ENCODE results near the gene KRTAP4-16. TPM values are rescaled to one million over a fixed set of nuclear protein-coding genes. Genes with fewer than 3 reads are reported as not detected.
"Not testable (repeated sequence)": the region's sequence is repeated elsewhere in the genome, so short reads cannot be mapped to it uniquely, and the experiment has no call there.

KRTAP4-16 gene
- total RNA-seq, 4 donors from 2014 or later, result not detected

DNA sequence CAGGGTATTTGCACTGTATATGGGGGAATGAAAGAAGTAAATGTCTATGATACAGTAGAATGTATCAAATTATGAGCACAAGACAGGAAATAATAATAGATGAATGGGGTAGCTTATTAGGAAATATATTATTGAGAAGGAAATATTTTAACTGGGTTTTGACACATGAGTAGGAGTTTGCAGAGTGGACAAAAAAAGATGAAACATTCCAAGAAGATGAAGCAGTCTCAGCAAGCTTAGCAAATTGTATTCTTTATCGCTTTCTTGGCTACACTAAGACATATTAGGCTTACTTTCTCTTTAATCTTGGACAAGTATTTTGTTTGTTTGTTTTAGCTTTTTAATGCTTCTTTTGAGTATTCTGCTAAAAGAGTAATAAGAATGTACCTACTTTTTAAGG is 1.9 kb upstream of the KRTAP4-16 start:
- H3K4me3 ChIP-seq, result no peak overlapping the region
- H3K27me3 ChIP-seq, result no peaks in the 10 kb centered on the region
- no peaks in the 10 kb centered on the region for H3K9me3 ChIP-seq
- no peak overlapping the region for H3K27ac ChIP-seq
- no peak for DNase-seq
- H3K36me3 ChIP-seq, result no peaks in the 10 kb centered on the region
- TF ChIP-seq, protein P1, sequence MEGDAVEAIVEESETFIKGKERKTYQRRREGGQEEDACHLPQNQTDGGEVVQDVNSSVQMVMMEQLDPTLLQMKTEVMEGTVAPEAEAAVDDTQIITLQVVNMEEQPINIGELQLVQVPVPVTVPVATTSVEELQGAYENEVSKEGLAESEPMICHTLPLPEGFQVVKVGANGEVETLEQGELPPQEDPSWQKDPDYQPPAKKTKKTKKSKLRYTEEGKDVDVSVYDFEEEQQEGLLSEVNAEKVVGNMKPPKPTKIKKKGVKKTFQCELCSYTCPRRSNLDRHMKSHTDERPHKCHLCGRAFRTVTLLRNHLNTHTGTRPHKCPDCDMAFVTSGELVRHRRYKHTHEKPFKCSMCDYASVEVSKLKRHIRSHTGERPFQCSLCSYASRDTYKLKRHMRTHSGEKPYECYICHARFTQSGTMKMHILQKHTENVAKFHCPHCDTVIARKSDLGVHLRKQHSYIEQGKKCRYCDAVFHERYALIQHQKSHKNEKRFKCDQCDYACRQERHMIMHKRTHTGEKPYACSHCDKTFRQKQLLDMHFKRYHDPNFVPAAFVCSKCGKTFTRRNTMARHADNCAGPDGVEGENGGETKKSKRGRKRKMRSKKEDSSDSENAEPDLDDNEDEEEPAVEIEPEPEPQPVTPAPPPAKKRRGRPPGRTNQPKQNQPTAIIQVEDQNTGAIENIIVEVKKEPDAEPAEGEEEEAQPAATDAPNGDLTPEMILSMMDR (IDR thresholded peaks at IDR 0.05), result no peak
- TF ChIP-seq POLR2A (IDR thresholded peaks at IDR 0.05), result no peak
- no peaks in the 10 kb centered on the region for H3K4me1 ChIP-seq

DNA sequence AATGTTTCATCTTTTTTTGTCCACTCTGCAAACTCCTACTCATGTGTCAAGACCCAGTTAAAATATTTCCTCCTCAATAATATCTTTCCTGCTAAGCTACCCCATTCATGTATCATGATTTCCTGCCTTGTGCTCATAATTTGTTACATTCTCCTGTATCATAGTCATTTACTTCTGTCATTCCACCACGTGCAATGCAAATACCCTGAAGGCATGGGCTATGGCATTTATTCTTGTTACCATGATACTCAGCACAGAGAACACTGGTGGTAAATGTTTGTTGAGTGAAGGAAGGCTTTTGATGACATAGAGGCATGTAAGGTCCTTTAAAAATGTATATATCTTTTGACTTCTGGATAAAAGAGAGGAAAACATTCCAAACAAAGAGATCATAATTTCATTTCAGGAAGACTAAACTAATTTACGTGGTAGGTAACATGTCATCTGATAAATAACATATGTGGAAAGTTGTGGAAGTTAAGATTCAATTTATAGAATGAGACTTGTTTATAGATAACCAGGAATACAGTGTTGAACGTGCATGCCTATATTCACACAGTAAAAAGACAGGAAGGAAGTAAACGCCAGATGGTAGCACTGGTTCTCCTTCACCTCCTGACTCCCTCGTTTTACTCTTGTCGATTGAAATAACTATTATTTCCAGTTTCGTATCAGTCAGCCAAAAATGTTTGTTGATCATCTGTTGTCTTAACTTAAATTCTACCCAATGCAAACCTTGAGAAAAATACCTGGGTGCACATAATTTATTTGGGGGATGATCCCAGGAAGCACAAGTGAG is 2.1 kb downstream of the KRTAP4-16 start:
- DNase-seq, H3K4me1 ChIP-seq, H3K27ac ChIP-seq, H3K36me3 ChIP-seq, H3K9me3 ChIP-seq, H3K27me3 ChIP-seq, H3K4me3 ChIP-seq: not testable (repeated sequence)

DNA sequence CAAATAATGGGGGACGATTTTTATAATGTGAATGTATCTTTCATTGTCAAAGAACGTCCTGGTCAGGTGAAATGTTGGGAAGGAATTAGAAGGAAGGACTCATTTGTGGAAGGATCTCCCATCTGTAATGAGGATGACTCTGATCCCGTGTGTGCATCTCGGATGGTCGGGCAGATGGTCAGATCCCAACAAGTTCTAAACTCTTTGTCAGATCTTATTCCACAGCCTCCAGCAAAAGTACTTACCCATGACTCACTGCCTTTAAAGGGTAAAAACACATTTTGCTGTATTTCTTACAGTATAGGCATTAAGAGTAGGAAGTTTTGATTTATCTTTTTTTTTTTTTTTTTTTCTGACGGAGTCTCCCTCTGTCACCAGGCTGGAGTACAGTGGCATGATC is 3.5 kb downstream of the KRTAP4-16 start:
- DNase-seq, result no peak
- TF ChIP-seq, protein P1 (IDR thresholded peaks at IDR 0.05), result no peak
- TF ChIP-seq POLR2A (IDR thresholded peaks at IDR 0.05), result no peak
- Histone ChIP-seq H3K9me3 (no peaks in the 10 kb centered on the region), H3K27me3 (no peaks in the 10 kb centered on the region), H3K27ac (no peak overlapping the region), H3K36me3 (no peaks in the 10 kb centered on the region), H3K4me3 (no peak overlapping the region), H3K4me1 (no peaks in the 10 kb centered on the region)

DNA sequence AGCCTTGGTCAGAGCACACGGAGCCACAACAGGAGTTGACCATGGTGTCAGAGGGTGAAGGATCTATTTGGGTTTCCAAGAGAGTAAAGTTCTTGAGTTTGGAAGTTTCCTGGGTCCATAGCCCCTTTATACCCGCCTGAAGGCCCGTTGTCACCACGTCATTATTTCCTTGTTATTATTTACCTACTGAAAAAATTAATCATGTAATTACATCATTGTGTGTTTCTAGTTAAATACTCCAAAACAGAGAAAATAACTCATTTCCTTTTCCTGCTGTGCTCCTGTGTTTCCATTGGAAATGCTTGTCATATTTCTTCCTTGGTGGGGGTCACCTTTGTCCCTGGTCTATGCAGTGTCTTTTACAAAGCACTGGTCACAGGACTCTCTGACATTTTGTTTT is 4.0 kb downstream of the KRTAP4-16 start, which contains the start of gene KRTAP4-8:
Gene KRTAP4-8 (minus strand): TSS at position 101 of the 400 bp plus-strand sequence. CDS start 58 bp downstream, at position 43.
- no peaks in the 10 kb centered on the region for H3K9me3 ChIP-seq
- no peaks in the 10 kb centered on the region for H3K4me1 ChIP-seq
- no peak for DNase-seq
- H3K27me3 ChIP-seq, result no peaks in the 10 kb centered on the region
- no peaks in the 10 kb centered on the region for H3K36me3 ChIP-seq
- H3K4me3 ChIP-seq, result no peak within 1 kb of the TSS
- H3K27ac ChIP-seq, result no peak within 1 kb of the TSS
- TF ChIP-seq, protein P1 (IDR thresholded peaks at IDR 0.05), result no peak
- no peak for TF ChIP-seq POLR2A (IDR thresholded peaks at IDR 0.05)

DNA sequence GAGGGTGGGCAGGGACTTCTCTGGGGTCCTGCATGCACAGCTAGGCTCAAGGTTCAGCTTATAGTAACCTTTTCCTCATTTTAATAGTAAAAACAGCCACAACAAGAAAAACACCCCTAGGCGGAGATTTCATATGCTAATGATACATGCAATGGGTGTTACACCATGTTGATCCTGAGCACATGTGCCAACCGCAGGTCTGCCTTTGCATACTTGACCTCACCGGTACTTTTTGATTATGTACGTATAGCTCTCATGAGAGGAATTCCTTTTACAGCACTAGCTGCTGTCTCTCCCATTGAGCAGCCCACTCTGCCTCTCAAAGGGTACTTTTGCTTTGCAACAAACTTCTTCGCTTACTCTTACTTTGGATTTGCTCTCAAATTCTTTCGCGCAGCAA is 6.0 kb downstream of the KRTAP4-16 start:
- Histone ChIP-seq H3K4me1 (no peaks in the 10 kb centered on the region), H3K27me3 (no peaks in the 10 kb centered on the region), H3K4me3 (no peak overlapping the region), H3K9me3 (no peaks in the 10 kb centered on the region), H3K27ac (no peak overlapping the region), H3K36me3 (no peaks in the 10 kb centered on the region)
- no peak for DNase-seq
- TF ChIP-seq, protein P1 (IDR thresholded peaks at IDR 0.05), result no peak
- no peak for TF ChIP-seq POLR2A (IDR thresholded peaks at IDR 0.05)

DNA sequence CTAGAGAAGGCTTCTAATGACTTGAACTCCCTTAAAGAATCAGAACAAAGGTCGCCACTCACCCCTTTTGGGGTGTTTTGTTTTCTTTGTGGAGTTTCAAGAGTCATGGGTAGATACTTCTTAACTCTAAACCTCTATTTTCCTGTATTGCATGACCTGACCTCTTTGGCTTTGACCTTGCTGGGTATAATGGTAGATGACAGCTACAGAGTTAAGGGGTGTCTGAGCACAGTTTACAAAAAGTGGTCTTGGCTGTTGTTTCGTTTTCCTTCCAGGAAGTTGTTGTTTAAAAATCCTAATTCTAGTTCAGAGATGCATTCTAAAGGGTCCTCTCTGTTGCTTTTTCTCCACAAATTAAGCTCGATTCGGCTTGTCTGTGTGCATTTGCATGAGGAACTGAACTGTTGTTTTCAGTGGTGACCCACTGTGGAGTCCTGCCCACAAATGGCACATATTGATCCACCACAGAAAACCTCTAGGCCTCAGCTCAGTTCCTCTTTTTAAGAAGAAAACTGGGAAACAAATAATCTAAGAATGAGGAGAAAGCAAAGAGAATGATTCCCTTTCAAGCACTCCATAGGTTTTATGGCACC is 13.2 kb downstream of the KRTAP4-16 start:
- H3K27ac ChIP-seq, H3K27me3 ChIP-seq, H3K36me3 ChIP-seq, H3K4me3 ChIP-seq, H3K9me3 ChIP-seq, H3K4me1 ChIP-seq, DNase-seq: not testable (repeated sequence)

DNA sequence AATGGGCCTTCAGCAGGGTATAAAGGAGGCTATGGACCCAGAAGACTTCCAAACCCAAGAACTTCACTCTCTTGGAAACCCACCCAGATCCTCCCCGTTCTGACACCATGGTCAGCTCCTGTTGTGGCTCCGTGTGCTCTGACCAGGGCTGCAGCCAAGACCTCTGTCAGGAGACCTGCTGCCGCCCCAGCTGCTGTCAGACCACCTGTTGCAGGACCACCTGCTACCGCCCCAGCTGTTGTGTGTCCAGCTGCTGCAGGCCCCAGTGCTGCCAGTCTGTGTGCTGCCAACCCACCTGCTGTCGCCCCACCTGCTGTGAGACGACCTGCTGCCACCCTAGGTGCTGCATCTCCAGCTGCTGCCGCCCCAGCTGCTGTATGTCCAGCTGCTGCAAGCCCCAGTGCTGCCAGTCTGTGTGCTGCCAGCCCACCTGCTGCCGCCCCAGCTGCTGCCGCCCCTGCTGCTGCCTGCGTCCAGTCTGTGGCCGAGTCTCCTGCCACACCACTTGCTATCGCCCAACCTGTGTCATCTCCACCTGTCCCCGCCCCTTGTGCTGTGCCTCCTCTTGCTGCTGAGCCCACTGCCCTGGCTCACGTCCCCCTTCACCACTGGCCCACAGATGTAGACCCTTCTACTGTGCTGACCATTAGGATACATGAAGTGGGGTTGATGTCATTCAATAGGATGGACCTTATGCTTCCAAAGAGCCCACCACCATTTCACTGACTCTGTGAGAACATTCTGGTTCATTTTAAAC is 17.7 kb downstream of the KRTAP4-16 start, which contains the start of gene KRTAP4-7:
Gene KRTAP4-7 (plus strand): TSS at position 51 of the 757 bp plus-strand sequence. CDS start 57 bp downstream, at position 108.
- not testable (repeated sequence) for H3K36me3 ChIP-seq, H3K9me3 ChIP-seq, H3K27ac ChIP-seq, H3K4me3 ChIP-seq, H3K27me3 ChIP-seq, DNase-seq, H3K4me1 ChIP-seq

DNA sequence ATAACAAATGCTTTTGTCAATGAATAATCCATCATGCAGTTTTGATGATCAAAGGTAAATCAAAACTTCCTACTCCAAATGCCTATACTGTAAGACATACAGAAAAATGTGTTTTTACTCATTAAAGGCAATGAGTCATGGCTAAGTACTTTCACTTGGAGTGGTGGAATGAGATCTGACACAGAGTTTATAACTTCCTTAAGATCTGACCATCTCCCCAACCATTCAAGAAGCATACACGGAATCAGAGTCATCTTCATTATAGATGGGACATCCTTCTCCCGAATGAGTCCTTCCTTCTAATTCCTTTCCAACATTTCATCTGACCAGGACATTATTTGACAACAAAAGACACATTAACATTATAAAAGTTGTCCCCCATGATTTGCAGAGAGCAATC is 18.6 kb downstream of the KRTAP4-16 start:
- H3K36me3 ChIP-seq, DNase-seq, H3K27me3 ChIP-seq, H3K4me1 ChIP-seq, H3K27ac ChIP-seq, H3K9me3 ChIP-seq, H3K4me3 ChIP-seq: not testable (repeated sequence)
